K562 (cell line): ENCODE measurements around the gene EML3. TPM values are rescaled to one million over a fixed set of nuclear protein-coding genes. Genes with fewer than 3 reads are reported as not detected.

ENCODE experiments used
- CTBP1 ChIP-seq: fragments of 450-650 bp; IDR thresholded peaks from 2 replicates; pipeline ENCODE4 v1.6.1; 2016; ENCODE audit warnings: borderline replicate concordance
- DEAF1 ChIP-seq: fragments of 450-650 bp; formaldehyde crosslinking; IDR thresholded peaks from 2 replicates; pipeline ENCODE4 v1.4.0; 2020; ENCODE audit warnings: mild to moderate bottlenecking, moderate library complexity
- GABPB2 ChIP-seq: fragments of 250-450 bp; sonication (Bioruptor Pico); conservative IDR thresholded peaks from 2 replicates; pipeline ENCODE4 v1.5.1; 2021; ENCODE audit warnings: mild to moderate bottlenecking
- HMGN3 ChIP-seq: IDR thresholded peaks from 2 replicates; pipeline ENCODE4 v1.6.1; 2011; ENCODE audit warnings: borderline replicate concordance, low read depth, mild to moderate bottlenecking, mixed read lengths, low read length; ENCODE audit not compliant: insufficient read length; ENCODE audit errors: extremely low read depth
- KLF13 ChIP-seq: fragments of 450-650 bp; IDR thresholded peaks from 2 replicates; pipeline ENCODE4 v1.6.1; 2016; ENCODE audit warnings: missing genetic modification characterization, low read depth, mild to moderate bottlenecking, missing compliant biosample characterization, moderate library complexity, borderline replicate concordance
- MCM7 ChIP-seq, 2 experiments: fragments of 450-650 bp; IDR thresholded peaks; 2 replicates each; pipeline ENCODE4 v1.6.1; 2016 to 2018
- MITF ChIP-seq: IDR thresholded peaks from 2 replicates; pipeline ENCODE4 v1.6.1; 2014; ENCODE audit warnings: antibody characterized with exemption
- PHF21A ChIP-seq: fragments of 450-650 bp; IDR thresholded peaks from 2 replicates; pipeline ENCODE4 v1.6.1; 2017; ENCODE audit warnings: low read depth, borderline replicate concordance
- PML ChIP-seq: IDR thresholded peaks from 2 replicates; pipeline ENCODE4 v1.6.1; 2012; ENCODE audit warnings: low read length, inconsistent platforms
- RAD21 ChIP-seq, 2 experiments: fragments of 250-450 bp in 1 of 2; fragments of 450-650 bp in 1 of 2; sonication (Bioruptor Pico) in 1 of 2; formaldehyde crosslinking in 1 of 2; IDR thresholded peaks in 1 of 2; conservative IDR thresholded peaks in 1 of 2; 2 replicates each; pipeline versions ENCODE4 v1.4.0 to v1.8.0; 2020 to 2022; ENCODE audit warnings: mild to moderate bottlenecking in 2 of 2, moderate library complexity in 1 of 2
- RFX5 ChIP-seq: IDR thresholded peaks from 2 replicates; pipeline ENCODE4 v1.6.1; 2011; ENCODE audit warnings: low read depth, mild to moderate bottlenecking, improper control_type of control experiment, low read length
- SFPQ ChIP-seq: fragments of 200-400 bp; formaldehyde crosslinking; IDR thresholded peaks from 2 replicates; pipeline ENCODE4 v1.6.1; 2017; ENCODE audit warnings: mild to moderate bottlenecking, low read depth, low read length, moderate library complexity
- SIN3A ChIP-seq, 2 experiments: fragments of 150-350 bp in 1 of 2; IDR thresholded peaks; 2 replicates each; pipeline ENCODE4 v1.6.1; 2011 to 2016; ENCODE audit warnings: borderline replicate concordance in 2 of 2, low read depth in 2 of 2, low read length in 2 of 2, mild to moderate bottlenecking in 2 of 2, moderate library complexity in 2 of 2; ENCODE audit not compliant: control insufficient read depth in 1 of 2
- SMARCE1 ChIP-seq: fragments of 450-650 bp; IDR thresholded peaks from 2 replicates; pipeline ENCODE4 v1.7.1; 2016; ENCODE audit warnings: mild to moderate bottlenecking
- SREBF2 ChIP-seq: sonication (generic); formaldehyde crosslinking; IDR thresholded peaks from 2 replicates; pipeline ENCODE4 v1.4.0; 2020; ENCODE audit warnings: mild to moderate bottlenecking, missing genetic modification reagents
- TEAD2 ChIP-seq: fragments of 450-650 bp; IDR thresholded peaks from 2 replicates; pipeline ENCODE4 v1.6.1; 2016; ENCODE audit warnings: missing genetic modification characterization, control low read depth, missing compliant biosample characterization
- ZBTB26 ChIP-seq: fragments of 450-650 bp; formaldehyde crosslinking; IDR thresholded peaks from 2 replicates; pipeline ENCODE4 v1.4.0; 2022; ENCODE audit warnings: missing genetic modification characterization
- ZC3H8 ChIP-seq: fragments of 450-650 bp; IDR thresholded peaks from 2 replicates; pipeline ENCODE4 v1.6.1; 2017
- ZEB2 ChIP-seq: fragments of 450-650 bp; IDR thresholded peaks from 2 replicates; pipeline ENCODE4 v1.6.1; 2016
- ZFP91 ChIP-seq: sonication (generic); formaldehyde crosslinking; IDR thresholded peaks from 2 replicates; pipeline ENCODE4 v1.8.0; 2022; ENCODE audit warnings: mild to moderate bottlenecking, missing genetic modification reagents
- ZFPM2 ChIP-seq: fragments of 250-450 bp; sonication (Bioruptor Pico); IDR thresholded peaks from 2 replicates; pipeline ENCODE4 v1.5.1; 2022; ENCODE audit warnings: mild to moderate bottlenecking
- ZNF561 ChIP-seq: fragments of 450-650 bp; formaldehyde crosslinking; conservative IDR thresholded peaks from 2 replicates; pipeline ENCODE4 v1.4.0; 2020; ENCODE audit warnings: mild to moderate bottlenecking, moderate library complexity
- ZSCAN29 ChIP-seq: fragments of 450-650 bp; IDR thresholded peaks from 2 replicates; pipeline ENCODE4 v1.6.1; 2017
- polyA plus RNA-seq, 8 experiments: library from polyadenylated mRNA; depleted of rRNA in 4 of 8; stranded (reverse) in 5 of 8; unstranded in 3 of 8; fragments of >200 nt; fragmentation: Nextera tagmentation in 2 of 8; fragmentation: Illumina TruSeq in 1 of 8; extraction: Ambion mirVana in 2 of 8; extraction: Trizol in 1 of 8; gene quantifications; 2 replicates each; pipeline versions ENCODE4 v1.2.1 to v1.2.3, GENCODE V29; 2011 to 2014; ENCODE audit warnings: inconsistent platforms in 1 of 8, missing spikeins in 1 of 8
- total RNA-seq, 7 experiments: library from RNA; depleted of rRNA in 6 of 7; stranded (reverse); fragments of >200 nt in 6 of 7; fragmentation: Illumina TruSeq in 2 of 7; extraction: Trizol in 2 of 7; gene quantifications; 2 replicates each; pipeline versions ENCODE4 v1.2.1 to v1.2.3, GENCODE V29; 2011 to 2021; ENCODE audit warnings: low replicate concordance in 1 of 7

The EML3 gene
- total and polyA plus RNA-seq, 9 of the 15 experiments (the other 6 are each of a cell fraction or from before 2014, with no cell fraction given), result 0.32 to 90.5 (median 26.4) TPM

- TF ChIP-seq ZBTB26 (CRISPR knock-in tag), result no peak
- TF ChIP-seq ZC3H8, result no peak
- TF ChIP-seq SIN3A (IDR thresholded peaks at IDR 0.05; ENCODE audit: borderline replicate concordance in 2 of 2, control insufficient read depth in 1 of 2, low read depth in 2 of 2, low read length in 2 of 2), result peak in 1 of 2 experiments; percentile 44; a peak in 1 of 4 replicates
- no peak for TF ChIP-seq ZFPM2 (CRISPR knock-in tag)
- no peak for TF ChIP-seq GABPB2 (CRISPR knock-in tag)
- no peak for TF ChIP-seq ZFP91 (CRISPR knock-in tag)
- no peak for TF ChIP-seq DEAF1 (CRISPR knock-in tag)
- TF ChIP-seq RFX5, result no peak
- TF ChIP-seq PML, result no peak
- TF ChIP-seq MITF, result no peak
- TF ChIP-seq CTBP1, result peak; percentile 58; the same call in 1 of the 2 replicates
- no peak for TF ChIP-seq ZSCAN29
- no peak for TF ChIP-seq TEAD2 (tag)
- TF ChIP-seq SMARCE1, result peak; percentile 25; the same call in 1 of the 2 replicates
- TF ChIP-seq ZNF561 (CRISPR knock-in tag), result no peak
- 0 out of 2 replicates have a peak, but pooled peaks have one; percentile 47 for TF ChIP-seq ZEB2
- no peak for TF ChIP-seq KLF13 (tag)
- TF ChIP-seq SFPQ, result no peak
- no peak for TF ChIP-seq SREBF2 (CRISPR knock-in tag)
- TF ChIP-seq RAD21 (CRISPR knock-in tag; conservative IDR thresholded peaks at IDR 0.05 in 1 of 2, IDR thresholded peaks at IDR 0.05 in 1 of 2), result no peak
- no peak for TF ChIP-seq PHF21A
- TF ChIP-seq HMGN3, result no peak
- TF ChIP-seq MCM7 (IDR thresholded peaks at IDR 0.05), result no peak
Observed at GRCh38 chr11:62614275-62614674, 1.7 kb upstream of the EML3 start (continued).
